HepG2 (cell line): ENCODE results near the gene CDC42BPG. TPM values are rescaled to one million over a fixed set of nuclear protein-coding genes. Genes with fewer than 3 reads are reported as not detected.

ENCODE experiments used
- AHR ChIP-seq: IDR thresholded peaks from 2 replicates; pipeline ENCODE4 v1.6.1; 2018; ENCODE audit warnings: missing genetic modification reagents, missing compliant biosample characterization
- ATRX ChIP-seq: sonication (generic); formaldehyde crosslinking; IDR thresholded peaks from 2 replicates; pipeline ENCODE4 v1.4.0; 2020; ENCODE audit warnings: missing genetic modification reagents, borderline replicate concordance
- CAMTA2 ChIP-seq: sonication (generic); formaldehyde crosslinking; IDR thresholded peaks from 2 replicates; pipeline ENCODE4 v1.4.0; 2020; ENCODE audit warnings: mild to moderate bottlenecking, missing genetic modification reagents, borderline replicate concordance
- DMTF1 ChIP-seq: sonication (generic); formaldehyde crosslinking; IDR thresholded peaks from 2 replicates; pipeline ENCODE4 v1.4.0; 2020; ENCODE audit warnings: mild to moderate bottlenecking, missing genetic modification reagents
- SNAPC2 ChIP-seq: sonication (generic); formaldehyde crosslinking; IDR thresholded peaks from 2 replicates; pipeline ENCODE4 v1.8.1; 2022; ENCODE audit warnings: mild to moderate bottlenecking, missing genetic modification reagents
- SYNCRIP ChIP-seq: fragments of 200-400 bp; formaldehyde crosslinking; IDR thresholded peaks from 2 replicates; pipeline ENCODE4 v1.6.1; 2018; ENCODE audit warnings: mild to moderate bottlenecking, low read depth, low read length; ENCODE audit not compliant: insufficient read depth
- TFAP4 ChIP-seq: sonication (generic); IDR thresholded peaks from 2 replicates; pipeline ENCODE4 v1.6.1; 2016; ENCODE audit warnings: low read depth, borderline replicate concordance
- TRIM24 ChIP-seq: sonication (generic); formaldehyde crosslinking; IDR thresholded peaks from 2 replicates; pipeline ENCODE4 v1.8.0; 2022; ENCODE audit warnings: mild to moderate bottlenecking, missing genetic modification reagents
- ZFP36 ChIP-seq: fragments of 150-350 bp; IDR thresholded peaks from 2 replicates; pipeline ENCODE4 v1.6.1; 2018; ENCODE audit warnings: borderline replicate concordance, low read length, low read depth; ENCODE audit not compliant: partially characterized antibody
- ZNF12 ChIP-seq: sonication (generic); formaldehyde crosslinking; IDR thresholded peaks from 2 replicates; pipeline ENCODE4 v1.5.0; 2020; ENCODE audit warnings: missing genetic modification reagents
- ZNF142 ChIP-seq: sonication (generic); formaldehyde crosslinking; IDR thresholded peaks from 2 replicates; pipeline ENCODE4 v1.4.0; 2020; ENCODE audit warnings: missing genetic modification reagents
- ZNF256 ChIP-seq: sonication (generic); formaldehyde crosslinking; conservative IDR thresholded peaks from 2 replicates; pipeline ENCODE4 v1.4.0; 2020; ENCODE audit warnings: missing genetic modification reagents
- ZNF280B ChIP-seq: sonication (generic); formaldehyde crosslinking; IDR thresholded peaks from 2 replicates; pipeline ENCODE4 v1.5.0; 2020; ENCODE audit warnings: missing genetic modification reagents, mild to moderate bottlenecking, borderline replicate concordance
- ZNF354B ChIP-seq: sonication (generic); formaldehyde crosslinking; IDR thresholded peaks from 2 replicates; pipeline ENCODE4 v1.8.0; 2022; ENCODE audit warnings: mild to moderate bottlenecking, missing genetic modification reagents
- ZNF446 ChIP-seq: sonication (generic); formaldehyde crosslinking; IDR thresholded peaks from 2 replicates; pipeline ENCODE4 v1.5.0; 2020; ENCODE audit warnings: mild to moderate bottlenecking, missing genetic modification reagents
- ZNF576 ChIP-seq: sonication (generic); formaldehyde crosslinking; IDR thresholded peaks from 2 replicates; pipeline ENCODE4 v1.4.0; 2020; ENCODE audit warnings: mild to moderate bottlenecking, missing genetic modification reagents
- ZNF605 ChIP-seq: sonication (generic); formaldehyde crosslinking; IDR thresholded peaks from 2 replicates; pipeline ENCODE4 v1.8.0; 2022; ENCODE audit warnings: mild to moderate bottlenecking, missing genetic modification reagents
- ZNF749 ChIP-seq: sonication (generic); formaldehyde crosslinking; IDR thresholded peaks from 2 replicates; pipeline ENCODE4 v1.8.0; 2022; ENCODE audit warnings: mild to moderate bottlenecking, missing genetic modification reagents, moderate library complexity, borderline replicate concordance
- polyA plus RNA-seq, 8 experiments: library from polyadenylated mRNA; depleted of rRNA in 3 of 8; stranded (reverse) in 7 of 8; unstranded in 1 of 8; fragments of >200 nt; fragmentation: Illumina TruSeq in 4 of 8; extraction: Trizol in 4 of 8; gene quantifications; 2 replicates each; pipeline versions ENCODE4 v1.2.1 to v1.2.3, GENCODE V29; 2011 to 2016; ENCODE audit warnings: low read depth in 4 of 8, missing spikeins in 1 of 8, mixed read lengths in 1 of 8; ENCODE audit not compliant: insufficient read depth in 1 of 8
- total RNA-seq, 5 experiments: library from RNA; depleted of rRNA; stranded (reverse); fragments of >200 nt; fragmentation: Illumina TruSeq; extraction: Trizol; gene quantifications; 2 replicates each; pipeline ENCODE4 v1.2.3, GENCODE V29; 2016; ENCODE audit warnings: low read depth in 1 of 5

CDC42BPG gene
- total and polyA plus RNA-seq, 2 of the 13 experiments (the other 11 are each of a cell fraction or from before 2014, with no cell fraction given) = 0.55 to 1.4 TPM

GRCh38 chr11:64887757-64888405 is 43.4 kb upstream of the CDC42BPG start (continued):
- TF ChIP-seq ZNF354B (CRISPR knock-in tag) (no peak), ZNF280B (CRISPR knock-in tag) (no peak), ATRX (CRISPR knock-in tag) (no peak), AHR (CRISPR knock-in tag) (no peak), TFAP4 (no peak; the same call in 1 of the 2 replicates), ZFP36 (no peak), ZNF576 (no peak), ZNF749 (CRISPR knock-in tag) (peak; percentile 38; the same call in 1 of the 2 replicates), TRIM24 (CRISPR knock-in tag) (no peak), ZNF142 (CRISPR knock-in tag) (peak; percentile 95), ZNF256 (CRISPR knock-in tag) (peak; percentile 27; the same call in 1 of the 2 replicates), SNAPC2 (CRISPR knock-in tag) (no peak), ZNF605 (CRISPR knock-in tag) (peak; percentile 58; the same call in 1 of the 2 replicates), DMTF1 (CRISPR knock-in tag) (no peak), CAMTA2 (CRISPR knock-in tag) (peak; percentile 77; the same call in 1 of the 2 replicates), ZNF446 (no peak), ZNF12 (CRISPR knock-in tag) (0 out of 2 replicates have a peak, but pooled peaks have one; percentile 5), SYNCRIP (no peak)
